Measurements from ENCODE around the gene SORBS2.

SORBS2 gene

DNA sequence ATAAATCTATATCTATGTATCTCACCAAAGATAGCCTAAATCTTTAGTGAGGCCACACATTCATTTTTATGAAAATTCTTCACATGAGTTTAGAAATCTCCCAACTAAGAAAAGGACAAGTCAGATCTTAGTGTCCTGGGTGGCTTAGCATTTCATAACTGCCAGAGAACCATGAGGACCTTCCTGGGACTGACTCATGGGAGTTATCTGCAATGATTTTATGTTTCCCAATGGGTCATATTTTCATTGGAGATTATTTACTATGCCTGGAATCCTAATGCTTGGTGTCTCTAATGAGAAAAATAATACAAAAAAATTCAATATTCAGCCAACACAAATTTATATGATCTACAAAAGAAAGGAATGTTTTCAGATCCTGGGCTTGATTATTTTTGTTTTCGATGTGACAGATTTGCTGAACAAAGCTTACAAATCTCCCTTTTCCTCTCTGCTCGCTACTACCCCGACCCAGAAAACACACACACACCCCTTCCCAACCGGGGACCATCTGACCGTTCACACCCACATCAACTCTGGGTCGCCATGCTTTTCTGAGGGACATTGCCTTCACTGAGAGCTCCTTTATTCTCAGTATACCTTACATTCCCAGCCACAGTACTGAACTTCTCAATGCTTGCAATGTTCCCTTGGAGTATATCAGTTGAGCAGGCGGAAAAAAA lies 40.1 kb downstream of the SORBS2 start:
- no peak for DNase-seq

- no peak for DNase-seq
These were observed 44.5 kb downstream of the SORBS2 start for GRCh38 chr4:185767528-185767927.

GRCh38 chr4:185764876-185765275 lies 47.1 kb downstream of the SORBS2 start:
- no peak for DNase-seq

DNA sequence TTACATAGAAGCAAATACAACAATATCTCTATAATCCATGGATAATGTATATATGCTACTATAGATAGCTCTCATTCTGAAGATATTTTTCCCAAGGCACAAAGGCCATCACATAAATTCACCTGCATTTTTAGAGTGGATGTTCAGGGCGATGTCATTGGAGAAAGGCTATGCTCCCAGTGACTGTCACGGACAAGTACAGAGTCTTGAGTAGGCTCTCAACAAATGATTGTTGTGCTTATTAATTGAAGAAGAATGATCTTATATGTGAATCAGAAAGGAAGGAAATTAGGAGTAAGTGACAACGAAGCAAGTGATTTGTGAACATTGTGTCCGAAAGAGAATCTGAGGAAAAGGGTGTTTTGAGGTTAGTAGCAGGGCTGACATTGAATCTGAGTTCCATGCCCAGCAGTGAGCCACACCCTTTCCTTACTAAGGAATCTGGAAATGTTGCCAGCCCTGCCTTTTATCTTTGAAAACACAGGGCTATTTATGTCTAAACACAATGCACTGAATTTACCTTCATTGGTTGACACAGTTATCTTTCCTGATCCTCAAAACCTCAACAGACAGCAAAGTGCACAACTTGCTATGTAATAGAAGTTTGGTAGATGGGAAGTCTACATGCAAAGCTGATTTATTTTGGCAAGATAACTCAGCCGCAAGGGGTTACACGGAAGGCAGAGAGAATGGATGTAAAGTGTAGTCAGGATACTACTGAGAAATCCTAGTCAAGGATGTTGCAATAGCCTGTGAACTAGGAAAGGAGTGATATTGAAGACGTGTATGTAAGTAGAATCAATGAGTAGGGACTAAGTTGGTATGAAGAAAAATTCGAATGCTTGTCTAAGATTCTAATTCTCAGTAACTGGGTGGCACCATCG lies 50.4 kb downstream of the SORBS2 start:
- no peak for DNase-seq

GRCh38 chr4:185758807-185759206 lies 53.2 kb downstream of the SORBS2 start:
- no peak for DNase-seq

DNA sequence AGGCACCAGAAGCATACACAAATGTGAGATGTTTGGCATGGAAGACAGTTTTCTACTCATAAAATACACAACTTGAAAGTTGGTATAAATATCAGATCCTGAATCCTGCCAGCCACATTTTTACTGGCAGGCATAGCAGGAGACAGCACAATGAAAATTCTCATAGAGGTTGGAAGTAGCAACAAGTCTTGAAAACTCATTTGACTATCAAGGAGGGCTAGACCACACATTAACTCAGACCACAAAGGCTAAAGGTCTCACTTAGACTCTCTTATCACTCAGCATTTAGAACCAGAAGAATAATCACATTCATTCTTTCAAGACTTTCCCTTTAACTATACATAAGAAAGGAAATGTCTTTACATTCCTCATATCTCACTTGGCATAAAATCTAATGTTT lies 56.5 kb downstream of the SORBS2 start:
- no peak for DNase-seq

- no peak for DNase-seq
These were observed 57.0 kb downstream of the SORBS2 start for GRCh38 chr4:185754961-185755360.

DNA sequence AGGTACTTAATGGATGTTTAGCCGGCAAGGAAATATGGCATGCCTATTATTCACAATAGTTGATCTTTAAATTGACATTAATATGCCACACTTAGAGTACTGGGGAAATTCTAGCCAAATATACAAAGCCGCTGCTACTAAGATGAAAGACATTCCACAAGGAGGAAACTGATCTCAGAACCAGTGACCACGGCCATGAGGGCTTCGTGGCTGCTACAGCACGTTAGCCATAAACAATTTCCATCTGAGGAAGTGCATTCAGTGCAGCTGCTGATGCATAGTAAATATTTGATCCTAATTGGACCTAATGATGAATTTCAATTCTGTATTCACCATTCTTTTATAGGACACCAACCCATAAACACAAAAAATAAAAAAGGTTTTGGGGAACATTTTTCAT lies 59.1 kb downstream of the SORBS2 start:
- DNase-seq = no peak

GRCh38 chr4:185749858-185750257 lies 62.1 kb downstream of the SORBS2 start:
- DNase-seq = no peak

GRCh38 chr4:185748901-185749390 lies 63.0 kb downstream of the SORBS2 start:
- no peak for DNase-seq

DNA sequence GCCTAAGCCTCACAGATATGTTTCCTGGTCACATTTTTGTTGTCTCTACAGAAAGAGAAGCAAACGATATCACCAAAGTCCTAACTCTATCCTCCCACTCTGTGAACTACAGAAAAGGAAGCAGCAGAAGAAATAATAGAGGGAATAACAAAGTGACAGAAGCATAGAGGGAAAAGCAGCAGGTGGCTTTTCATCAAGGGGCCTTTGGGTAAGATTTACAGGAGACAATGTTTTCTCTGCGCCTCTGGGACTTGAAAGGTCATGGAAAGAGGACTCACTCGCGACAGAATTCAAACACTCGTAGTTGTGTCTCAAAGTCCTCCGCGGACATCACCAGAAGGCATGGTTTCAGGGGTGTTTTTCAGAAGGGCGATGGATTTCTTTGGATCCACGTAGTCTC lies 66.1 kb downstream of the SORBS2 start:
- no peak for DNase-seq

DNA sequence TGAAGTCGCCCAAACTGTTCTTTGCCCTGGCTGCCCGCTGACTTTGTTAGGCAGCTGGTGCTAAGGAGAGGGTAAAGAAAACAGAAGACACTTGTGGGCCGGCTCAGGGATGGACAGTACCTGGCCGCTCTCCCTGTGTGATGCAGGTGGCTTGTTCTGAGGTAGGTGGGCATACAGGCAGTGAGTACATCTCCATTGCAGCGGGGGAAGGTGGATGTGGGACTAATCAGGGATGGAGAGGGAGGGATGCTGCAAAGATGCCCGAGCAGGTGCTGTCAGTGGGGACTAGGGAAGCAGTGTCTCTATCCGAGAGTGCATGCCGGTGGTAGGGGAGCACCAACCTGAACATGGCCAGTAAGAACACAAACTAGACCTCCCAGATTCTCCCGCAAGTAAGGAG lies 67.0 kb downstream of the SORBS2 start:
- no peak for DNase-seq

DNA sequence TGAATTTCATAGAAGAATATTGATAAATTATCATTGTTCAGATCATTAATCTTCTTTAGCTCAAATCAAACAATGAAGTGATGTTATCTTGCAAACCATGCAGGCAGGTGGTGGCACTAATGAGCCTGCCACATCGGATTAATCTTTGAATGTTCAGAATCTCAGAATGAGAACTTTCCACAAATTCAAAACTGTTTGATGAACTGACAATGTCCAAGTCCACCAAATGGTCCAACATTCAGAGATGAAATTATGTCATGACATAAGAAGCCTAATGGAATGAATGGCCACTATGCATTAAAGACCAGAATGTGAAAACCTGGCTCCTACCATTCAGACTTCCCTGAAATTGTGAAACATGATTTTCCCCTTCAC lies 67.5 kb downstream of the SORBS2 start:
- DNase-seq = no peak

GRCh38 chr4:185743722-185744487 lies 68.1 kb downstream of the SORBS2 start:
- no peak for DNase-seq

GRCh38 chr4:185742766-185743165 lies 69.2 kb downstream of the SORBS2 start:
- no peak for DNase-seq

- no peak for DNase-seq
These were observed 70.2 kb downstream of the SORBS2 start for GRCh38 chr4:185741795-185742194.

GRCh38 chr4:185740471-185740873 lies 71.5 kb downstream of the SORBS2 start:
- DNase-seq = no peak

- DNase-seq = no peak
These were observed 73.2 kb downstream of the SORBS2 start for GRCh38 chr4:185738820-185739219.

DNA sequence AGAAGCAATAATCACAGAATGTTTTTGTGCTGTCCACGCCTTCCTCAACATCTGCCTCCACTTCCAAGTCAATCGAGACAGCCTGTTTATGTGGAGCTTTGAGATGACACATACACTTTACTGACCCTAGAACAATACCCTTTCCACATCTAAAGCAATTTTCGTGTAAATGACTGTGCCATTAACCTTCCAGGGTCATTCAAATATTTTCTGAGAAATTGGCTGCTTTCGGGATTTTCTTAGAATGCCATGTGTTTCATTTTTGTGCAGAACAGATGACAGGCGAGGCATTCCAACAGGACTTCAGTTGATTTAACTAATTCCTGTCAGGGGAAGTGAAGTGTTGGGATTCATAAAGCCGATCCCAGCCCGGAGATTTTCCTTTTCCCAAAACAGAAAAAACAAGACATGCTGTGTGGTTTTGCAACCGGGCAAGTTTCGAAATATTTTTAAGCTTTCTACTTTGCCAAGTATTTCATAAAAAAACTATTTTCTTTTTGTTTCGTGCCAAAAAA lies 73.9 kb downstream of the SORBS2 start:
- DNase-seq = no peak

GRCh38 chr4:185737489-185738037 lies 74.4 kb downstream of the SORBS2 start:
- no peak for DNase-seq

- no peak for DNase-seq
These were observed 75.1 kb downstream of the SORBS2 start for GRCh38 chr4:185736882-185737281.

- no peak for DNase-seq
These were observed 76.1 kb downstream of the SORBS2 start for GRCh38 chr4:185735866-185736400.

- DNase-seq = no peak
These were observed 77.1 kb downstream of the SORBS2 start for GRCh38 chr4:185734930-185735329.
